Osteoblast (primary cell): ENCODE results near the gene MCC. TPM values are rescaled to one million over a fixed set of nuclear protein-coding genes. Genes with fewer than 3 reads are reported as not detected.
A peak's percentile ranks its signal among the peaks of the same experiment; 100 is the strongest.

ENCODE experiments used
- DNase-seq: peaks from one replicate; pipeline ENCODE4 v3.0.0; 2011; ENCODE audit warnings: low spot score, mixed read lengths; ENCODE audit not compliant: insufficient read length; ENCODE audit errors: missing footprints
- H2AFZ ChIP-seq: 2 replicates; pipeline ENCODE4 v1.6.0; 2011; ENCODE audit warnings: mild to moderate bottlenecking, low read length
- H3K27ac ChIP-seq: 2 replicates; pipeline ENCODE4 v1.5.1; 2011; ENCODE audit warnings: mild to moderate bottlenecking, low read depth, low read length, moderate library complexity
- H3K27me3 ChIP-seq: 2 replicates; pipeline ENCODE4 v1.6.0; 2012; ENCODE audit warnings: mild to moderate bottlenecking, control low read depth, inconsistent platforms, low read length, moderate library complexity; ENCODE audit not compliant: insufficient read depth
- H3K36me3 ChIP-seq: 2 replicates; pipeline ENCODE4 v1.5.1; 2011; ENCODE audit warnings: mild to moderate bottlenecking, low read length, control low read depth, moderate library complexity; ENCODE audit not compliant: insufficient read depth
- H3K4me1 ChIP-seq: 2 replicates; pipeline ENCODE4 v1.5.1; 2011; ENCODE audit warnings: mild to moderate bottlenecking, low read length, control low read depth, moderate library complexity; ENCODE audit not compliant: insufficient read depth
- H3K4me2 ChIP-seq: 2 replicates; pipeline ENCODE4 v1.6.0; 2011; ENCODE audit warnings: mild to moderate bottlenecking, low read length; ENCODE audit not compliant: insufficient read depth
- H3K4me3 ChIP-seq: fragments of 200-600 bp; sonication (generic); 3 replicates; pipeline ENCODE4 v1.5.1; 2012; ENCODE audit warnings: mild to moderate bottlenecking, low read length, inconsistent platforms; ENCODE audit not compliant: insufficient read depth
- H3K79me2 ChIP-seq: 2 replicates; pipeline ENCODE4 v1.6.0; 2012; ENCODE audit warnings: mild to moderate bottlenecking, low read length, control low read depth, inconsistent platforms; ENCODE audit not compliant: insufficient read depth
- H3K9me3 ChIP-seq: 2 replicates; pipeline ENCODE4 v1.5.1; 2011; ENCODE audit warnings: low read depth, low read length, control low read depth
- H4K20me1 ChIP-seq: 2 replicates; pipeline ENCODE4 v1.6.0; 2012; ENCODE audit warnings: mild to moderate bottlenecking, low read length, control low read depth; ENCODE audit not compliant: insufficient read depth
- total RNA-seq: library from RNA; depleted of rRNA; stranded (reverse); fragments of >200 nt; gene quantifications from 2 replicates; pipeline ENCODE4 v1.2.3, GENCODE V29; 2012
- TF ChIP-seq, protein P1 (sequence below): IDR thresholded peaks from 2 replicates; pipeline ENCODE4 v1.5.1; 2011; ENCODE audit warnings: mild to moderate bottlenecking, low read depth, low read length, moderate library complexity; ENCODE audit errors: extremely low read depth

MCC gene
- total RNA-seq, 1 donor = 45.6 TPM

DNA sequence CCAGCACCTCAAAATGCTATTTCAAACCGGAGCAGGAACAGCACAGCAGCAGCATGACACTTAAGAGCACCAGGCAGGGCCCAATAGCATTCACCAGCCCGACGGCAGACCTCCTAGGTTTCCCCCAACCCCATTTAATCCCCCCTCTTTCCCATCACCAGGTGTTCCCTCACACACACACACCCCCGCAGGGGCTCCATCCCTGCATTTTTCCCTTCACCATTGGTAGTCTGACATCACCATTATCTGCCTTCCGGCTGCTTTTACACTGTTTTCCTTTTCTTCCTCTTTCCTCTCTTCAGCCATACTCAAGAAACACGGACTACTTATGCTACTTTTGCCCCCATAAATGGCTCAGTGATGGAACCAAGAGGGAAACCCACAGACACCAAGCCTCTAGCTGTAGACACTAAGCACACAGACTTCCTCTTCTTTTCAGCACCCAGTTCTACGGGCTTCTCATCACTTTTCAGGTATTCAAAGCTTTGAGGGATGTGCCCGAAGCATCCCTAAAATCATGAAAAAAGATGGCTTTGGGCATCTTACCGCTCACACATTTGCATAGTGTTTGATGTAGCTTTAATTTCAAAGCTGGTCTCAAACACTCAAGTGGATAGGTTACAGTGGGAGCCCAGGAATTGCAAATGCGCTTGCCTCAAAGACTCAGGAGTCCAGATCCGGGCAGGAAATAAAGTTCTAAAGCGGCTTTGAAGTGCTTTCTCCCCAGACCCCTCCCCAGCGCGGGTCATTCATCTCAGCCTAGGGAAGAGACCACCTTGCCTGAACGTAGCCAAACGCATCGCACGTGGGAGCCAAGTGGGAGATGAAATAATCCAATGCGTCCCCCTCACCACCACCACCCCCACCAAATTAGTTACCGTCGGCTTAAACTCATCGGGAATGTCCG lies 194.9 kb downstream of the MCC start:
- H3K27me3 ChIP-seq = peaks cover 3% of the 10 kb centered on the region
- H4K20me1 ChIP-seq = peaks cover 7% of the 10 kb centered on the region
- TF ChIP-seq, protein P1, sequence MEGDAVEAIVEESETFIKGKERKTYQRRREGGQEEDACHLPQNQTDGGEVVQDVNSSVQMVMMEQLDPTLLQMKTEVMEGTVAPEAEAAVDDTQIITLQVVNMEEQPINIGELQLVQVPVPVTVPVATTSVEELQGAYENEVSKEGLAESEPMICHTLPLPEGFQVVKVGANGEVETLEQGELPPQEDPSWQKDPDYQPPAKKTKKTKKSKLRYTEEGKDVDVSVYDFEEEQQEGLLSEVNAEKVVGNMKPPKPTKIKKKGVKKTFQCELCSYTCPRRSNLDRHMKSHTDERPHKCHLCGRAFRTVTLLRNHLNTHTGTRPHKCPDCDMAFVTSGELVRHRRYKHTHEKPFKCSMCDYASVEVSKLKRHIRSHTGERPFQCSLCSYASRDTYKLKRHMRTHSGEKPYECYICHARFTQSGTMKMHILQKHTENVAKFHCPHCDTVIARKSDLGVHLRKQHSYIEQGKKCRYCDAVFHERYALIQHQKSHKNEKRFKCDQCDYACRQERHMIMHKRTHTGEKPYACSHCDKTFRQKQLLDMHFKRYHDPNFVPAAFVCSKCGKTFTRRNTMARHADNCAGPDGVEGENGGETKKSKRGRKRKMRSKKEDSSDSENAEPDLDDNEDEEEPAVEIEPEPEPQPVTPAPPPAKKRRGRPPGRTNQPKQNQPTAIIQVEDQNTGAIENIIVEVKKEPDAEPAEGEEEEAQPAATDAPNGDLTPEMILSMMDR = no peak
- peak overlapping the region; percentile 78 for H3K4me3 ChIP-seq
- peak overlapping the region; percentile 74 for H3K27ac ChIP-seq
- no peaks in the 10 kb centered on the region for H3K36me3 ChIP-seq
- H2AFZ ChIP-seq = peak overlapping the region; percentile 77
- no peaks in the 10 kb centered on the region for H3K9me3 ChIP-seq
- H3K79me2 ChIP-seq = peaks cover 4% of the 10 kb centered on the region
- H3K4me1 ChIP-seq = peaks cover 15% of the 10 kb centered on the region
- peak; percentile 72 for DNase-seq
- H3K4me2 ChIP-seq = peak overlapping the region; percentile 95

DNA sequence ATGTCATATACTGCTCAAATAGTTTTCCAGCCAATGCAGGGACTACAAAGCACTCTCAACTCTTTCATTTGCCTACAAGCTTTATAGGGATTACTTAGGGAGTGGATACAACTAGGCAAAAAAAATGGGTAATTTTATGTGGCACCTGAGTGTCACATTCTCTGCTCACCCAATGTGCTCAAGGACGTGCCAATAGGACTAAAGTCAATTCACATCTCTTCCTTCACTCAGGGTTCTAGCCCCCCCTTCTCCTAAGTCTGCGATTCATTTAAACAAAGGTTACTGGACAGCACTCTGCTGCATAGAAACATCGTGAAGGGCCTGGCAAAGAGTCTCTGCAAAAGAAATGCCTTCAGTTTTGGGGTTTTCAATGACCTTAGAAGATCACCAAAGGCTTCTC lies 195.8 kb downstream of the MCC start:
- Histone ChIP-seq H3K4me1 (peaks cover 15% of the 10 kb centered on the region), H3K9me3 (no peaks in the 10 kb centered on the region), H3K4me2 (peak overlapping the region; percentile 95), H3K79me2 (peaks cover 4% of the 10 kb centered on the region), H3K27me3 (peaks cover 3% of the 10 kb centered on the region), H3K36me3 (no peaks in the 10 kb centered on the region), H4K20me1 (peaks cover 7% of the 10 kb centered on the region), H3K4me3 (no peak overlapping the region), H2AFZ (no peak overlapping the region), H3K27ac (no peak overlapping the region)
- DNase-seq = no peak
- TF ChIP-seq, protein P1 = no peak

DNA sequence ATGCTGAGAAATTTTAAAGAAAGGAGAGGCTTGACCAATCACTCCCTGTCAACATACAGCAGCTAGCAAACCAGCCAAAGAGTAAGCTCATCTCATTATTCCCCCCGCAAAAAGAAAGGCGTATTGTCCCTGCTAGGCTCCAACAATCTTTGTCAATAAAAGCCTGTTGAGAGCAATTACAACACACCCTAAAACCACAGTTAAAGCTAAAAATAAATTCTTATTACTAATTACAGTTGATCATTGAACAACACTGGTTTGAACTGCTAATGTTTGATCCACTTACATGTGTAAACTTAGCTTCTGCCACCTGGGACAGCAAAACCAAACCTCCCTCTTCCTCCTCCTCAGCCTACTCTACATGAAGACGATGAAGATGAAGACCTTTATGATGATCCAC lies 204.7 kb downstream of the MCC start:
- H2AFZ ChIP-seq = no peak overlapping the region
- DNase-seq = no peak
- no peak overlapping the region for H3K4me3 ChIP-seq
- H3K27ac ChIP-seq = no peak overlapping the region
- peaks cover 5% of the 10 kb centered on the region for H3K4me1 ChIP-seq
- no peak overlapping the region for H3K4me2 ChIP-seq
- H3K9me3 ChIP-seq = no peaks in the 10 kb centered on the region
- no peaks in the 10 kb centered on the region for H3K79me2 ChIP-seq
- no peaks in the 10 kb centered on the region for H3K36me3 ChIP-seq
- H3K27me3 ChIP-seq = no peaks in the 10 kb centered on the region
- TF ChIP-seq, protein P1 = no peak
- H4K20me1 ChIP-seq = no peaks in the 10 kb centered on the region

DNA sequence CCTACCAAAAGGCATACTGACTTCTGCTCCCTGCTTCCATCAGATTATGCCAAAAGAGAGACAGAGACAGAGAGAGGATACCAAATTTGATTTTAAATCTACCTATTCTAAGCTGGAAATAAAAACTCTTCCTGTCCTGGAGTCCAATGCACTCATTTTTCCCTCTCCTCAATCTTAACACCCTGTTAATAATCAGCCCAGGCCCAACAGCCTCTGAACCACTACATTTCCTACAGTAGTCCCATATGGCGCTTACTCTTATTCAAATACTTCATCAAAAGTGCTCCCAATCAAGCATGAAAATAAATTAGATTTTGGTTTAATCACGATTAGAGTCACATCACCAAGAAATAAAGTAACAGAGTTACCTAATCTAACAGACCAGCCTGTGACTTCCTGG lies 205.8 kb downstream of the MCC start:
- no peak overlapping the region for H3K4me2 ChIP-seq
- peaks cover 5% of the 10 kb centered on the region for H3K4me1 ChIP-seq
- no peaks in the 10 kb centered on the region for H3K36me3 ChIP-seq
- H3K27ac ChIP-seq = no peak overlapping the region
- no peaks in the 10 kb centered on the region for H3K79me2 ChIP-seq
- no peaks in the 10 kb centered on the region for H4K20me1 ChIP-seq
- no peak overlapping the region for H3K4me3 ChIP-seq
- no peaks in the 10 kb centered on the region for H3K9me3 ChIP-seq
- no peak for DNase-seq
- TF ChIP-seq, protein P1 = no peak
- H3K27me3 ChIP-seq = no peaks in the 10 kb centered on the region
- H2AFZ ChIP-seq = no peak overlapping the region
